ENCODE results near the gene GDPD4. TPM values are rescaled to one million over a fixed set of nuclear protein-coding genes. Genes with fewer than 3 reads are reported as not detected.
"Not testable (repeated sequence)": the region's sequence is repeated elsewhere in the genome, so short reads cannot be mapped to it uniquely, and the experiment has no call there.

GDPD4 gene
- total RNA-seq, 6 donors from 2014 or later = not detected

DNA sequence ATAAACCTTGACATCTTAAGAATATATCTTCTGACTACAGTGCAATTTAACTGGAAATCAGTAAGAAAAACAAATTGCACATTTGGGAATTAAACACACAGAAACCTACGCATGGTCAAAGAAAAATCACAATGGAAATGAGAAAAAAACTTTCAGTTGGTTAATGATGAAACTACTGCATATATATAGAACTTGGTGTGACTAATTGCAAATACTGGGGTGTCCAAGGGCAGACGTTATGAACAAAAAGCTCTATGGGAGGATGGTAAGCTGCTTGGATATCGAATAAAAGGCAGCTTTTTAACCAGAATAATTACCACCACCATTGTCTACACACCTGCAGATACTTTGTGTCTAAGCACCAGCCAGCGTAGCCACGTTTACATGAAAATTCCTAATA, 791 bp downstream of the GDPD4 start:
- no peaks in the 10 kb centered on the region for H3K9me3 ChIP-seq
- ATAC-seq (ENCODE audit: low FRiP score in 2 of 2) (no peak), DNase-seq (no peak)
- no peak overlapping the region for H3K27ac ChIP-seq
- H3K27me3 ChIP-seq = no peaks in the 10 kb centered on the region
- no peaks in the 10 kb centered on the region for H3K36me3 ChIP-seq
- H3K4me1 ChIP-seq = no peaks in the 10 kb centered on the region
- TF ChIP-seq POLR2A (IDR thresholded peaks at IDR 0.05) = no peak
- no peak overlapping the region for H3K4me3 ChIP-seq
- 65 to 77% methylated on average over 5 of the region's 5 CpGs for WGBS, 2 donors

DNA sequence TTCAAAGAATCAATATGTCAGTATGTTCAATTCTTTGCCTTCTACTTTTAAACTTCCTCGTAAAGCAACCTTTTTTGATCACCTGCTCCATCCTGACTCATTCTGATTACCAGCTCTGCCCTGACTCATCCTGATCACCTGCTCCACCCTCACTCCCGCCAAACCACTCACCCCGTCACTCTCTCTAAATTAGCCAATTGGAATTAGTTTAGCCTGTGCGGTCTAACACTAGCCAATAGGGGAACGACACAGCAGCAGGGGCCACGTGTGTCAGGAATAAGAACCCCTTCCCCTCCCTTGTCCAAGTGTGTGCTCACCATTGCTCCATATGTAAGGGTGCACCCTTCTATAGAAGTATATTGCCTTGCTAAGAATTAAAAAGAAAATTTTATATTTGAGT, 1.5 kb downstream of the GDPD4 start:
- not testable (repeated sequence) for H3K36me3 ChIP-seq; ATAC-seq (ENCODE audit: low FRiP score in 2 of 2); H3K4me1 ChIP-seq; DNase-seq; H3K4me3 ChIP-seq; H3K27ac ChIP-seq; H3K9me3 ChIP-seq; H3K27me3 ChIP-seq
- 83 to 90% methylated on average over 6 of the region's 6 CpGs for WGBS, 2 donors

DNA sequence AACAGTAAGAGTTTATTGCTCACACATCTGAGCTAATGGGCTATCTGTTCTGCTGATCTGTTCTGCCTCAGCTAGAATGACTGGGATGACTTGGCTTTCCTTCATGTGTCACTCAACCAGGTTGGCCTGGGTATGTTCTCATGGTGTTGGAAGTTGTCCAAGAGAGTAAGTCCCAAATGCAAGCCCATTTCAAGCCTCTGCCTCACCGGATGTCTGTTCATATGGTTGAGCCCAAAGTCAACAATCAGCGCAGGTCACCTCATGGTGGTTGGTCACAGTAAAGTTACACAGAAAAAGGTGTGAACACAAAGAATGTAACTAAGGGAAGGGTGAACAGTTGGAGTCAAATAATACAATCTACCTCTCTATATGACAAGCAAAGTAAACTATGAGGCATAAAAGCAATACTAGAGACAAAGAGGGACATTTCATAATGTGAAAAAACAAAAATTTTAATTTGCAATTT, 1.9 kb downstream of the GDPD4 start:
- Histone ChIP-seq H3K9me3 (no peaks in the 10 kb centered on the region), H3K27ac (no peak overlapping the region), H3K4me3 (no peak overlapping the region), H3K27me3 (no peaks in the 10 kb centered on the region), H3K4me1 (no peaks in the 10 kb centered on the region), H3K36me3 (no peaks in the 10 kb centered on the region)
- DNase-seq (no peak), ATAC-seq (ENCODE audit: low FRiP score in 2 of 2) (no peak)
- WGBS, 2 donors = 42 to 84% methylated on average over 2 of the region's 2 CpGs
- no peak for TF ChIP-seq POLR2AphosphoS5 (IDR thresholded peaks at IDR 0.05)
- TF ChIP-seq POLR2A (IDR thresholded peaks at IDR 0.05) = no peak
- no peak for TF ChIP-seq EP300 (IDR thresholded peaks at IDR 0.05)
- TF ChIP-seq, protein P1, sequence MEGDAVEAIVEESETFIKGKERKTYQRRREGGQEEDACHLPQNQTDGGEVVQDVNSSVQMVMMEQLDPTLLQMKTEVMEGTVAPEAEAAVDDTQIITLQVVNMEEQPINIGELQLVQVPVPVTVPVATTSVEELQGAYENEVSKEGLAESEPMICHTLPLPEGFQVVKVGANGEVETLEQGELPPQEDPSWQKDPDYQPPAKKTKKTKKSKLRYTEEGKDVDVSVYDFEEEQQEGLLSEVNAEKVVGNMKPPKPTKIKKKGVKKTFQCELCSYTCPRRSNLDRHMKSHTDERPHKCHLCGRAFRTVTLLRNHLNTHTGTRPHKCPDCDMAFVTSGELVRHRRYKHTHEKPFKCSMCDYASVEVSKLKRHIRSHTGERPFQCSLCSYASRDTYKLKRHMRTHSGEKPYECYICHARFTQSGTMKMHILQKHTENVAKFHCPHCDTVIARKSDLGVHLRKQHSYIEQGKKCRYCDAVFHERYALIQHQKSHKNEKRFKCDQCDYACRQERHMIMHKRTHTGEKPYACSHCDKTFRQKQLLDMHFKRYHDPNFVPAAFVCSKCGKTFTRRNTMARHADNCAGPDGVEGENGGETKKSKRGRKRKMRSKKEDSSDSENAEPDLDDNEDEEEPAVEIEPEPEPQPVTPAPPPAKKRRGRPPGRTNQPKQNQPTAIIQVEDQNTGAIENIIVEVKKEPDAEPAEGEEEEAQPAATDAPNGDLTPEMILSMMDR (IDR thresholded peaks at IDR 0.05) = no peak

DNA sequence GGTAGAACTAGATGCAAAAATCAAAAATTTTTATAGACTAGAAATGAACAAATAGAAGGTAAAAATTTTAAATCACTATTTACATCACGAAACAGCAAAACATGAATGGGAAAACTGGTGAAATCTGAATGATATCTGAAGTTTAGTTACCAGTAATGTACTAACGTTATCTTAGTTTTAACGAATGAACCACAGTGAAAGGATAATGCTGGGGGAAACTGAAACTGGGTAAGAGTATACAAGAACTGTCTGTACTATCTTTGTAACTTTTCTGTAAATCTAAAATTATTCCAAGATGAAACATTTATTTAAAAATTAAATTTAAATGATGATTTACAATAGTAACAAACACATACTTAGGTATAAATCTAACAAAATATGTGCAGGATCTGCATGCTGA, 7.4 kb downstream of the GDPD4 start:
- Histone ChIP-seq H3K27me3 (no peaks in the 10 kb centered on the region), H3K4me1 (no peaks in the 10 kb centered on the region), H3K27ac (no peak overlapping the region), H3K4me3 (no peak overlapping the region), H3K36me3 (no peaks in the 10 kb centered on the region), H3K9me3 (no peaks in the 10 kb centered on the region)
- WGBS, 2 donors = 89 to 95% methylated on average over 3 of the region's 3 CpGs
- ATAC-seq (ENCODE audit: low FRiP score in 2 of 2) (no peak), DNase-seq (no peak)
- TF ChIP-seq POLR2AphosphoS5 (IDR thresholded peaks at IDR 0.05) (no peak), POLR2A (IDR thresholded peaks at IDR 0.05) (no peak), EP300 (IDR thresholded peaks at IDR 0.05) (no peak)
- TF ChIP-seq, protein P1 (IDR thresholded peaks at IDR 0.05) = no peak

DNA sequence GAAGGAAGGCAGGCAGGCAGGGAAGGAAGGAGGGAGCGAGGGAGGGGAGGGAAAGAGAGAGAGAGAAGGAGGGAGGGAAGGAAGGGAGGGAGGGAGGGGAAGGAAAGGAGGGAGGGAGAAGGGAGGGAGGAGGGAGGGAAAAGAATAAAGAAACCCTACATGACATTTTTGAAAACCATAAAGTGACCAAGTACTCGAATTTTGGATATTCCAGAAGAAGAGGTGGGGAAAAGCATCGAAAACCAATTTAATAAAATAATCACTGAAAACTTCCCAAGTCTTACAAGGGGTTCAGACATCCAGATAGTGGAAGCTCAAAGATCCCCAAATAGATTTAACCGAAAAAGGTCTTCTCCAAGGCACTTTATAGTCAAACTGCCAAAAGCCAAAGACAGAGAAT, 11.7 kb downstream of the GDPD4 start:
- ATAC-seq (ENCODE audit: low FRiP score in 2 of 2) = no peak
- no peak overlapping the region for H3K27ac ChIP-seq
- no peaks in the 10 kb centered on the region for H3K27me3 ChIP-seq
- DNase-seq = no peak
- H3K9me3 ChIP-seq = no peaks in the 10 kb centered on the region
- TF ChIP-seq, protein P1 (IDR thresholded peaks at IDR 0.05) = no peak
- TF ChIP-seq POLR2A (IDR thresholded peaks at IDR 0.05) = no peak
- TF ChIP-seq POLR2AphosphoS5 (IDR thresholded peaks at IDR 0.05) = no peak
- H3K36me3 ChIP-seq = no peaks in the 10 kb centered on the region
- 72 to 80% methylated on average over 4 of the region's 4 CpGs for WGBS, 2 donors
- no peak overlapping the region for H3K4me3 ChIP-seq
- H3K4me1 ChIP-seq = no peaks in the 10 kb centered on the region

DNA sequence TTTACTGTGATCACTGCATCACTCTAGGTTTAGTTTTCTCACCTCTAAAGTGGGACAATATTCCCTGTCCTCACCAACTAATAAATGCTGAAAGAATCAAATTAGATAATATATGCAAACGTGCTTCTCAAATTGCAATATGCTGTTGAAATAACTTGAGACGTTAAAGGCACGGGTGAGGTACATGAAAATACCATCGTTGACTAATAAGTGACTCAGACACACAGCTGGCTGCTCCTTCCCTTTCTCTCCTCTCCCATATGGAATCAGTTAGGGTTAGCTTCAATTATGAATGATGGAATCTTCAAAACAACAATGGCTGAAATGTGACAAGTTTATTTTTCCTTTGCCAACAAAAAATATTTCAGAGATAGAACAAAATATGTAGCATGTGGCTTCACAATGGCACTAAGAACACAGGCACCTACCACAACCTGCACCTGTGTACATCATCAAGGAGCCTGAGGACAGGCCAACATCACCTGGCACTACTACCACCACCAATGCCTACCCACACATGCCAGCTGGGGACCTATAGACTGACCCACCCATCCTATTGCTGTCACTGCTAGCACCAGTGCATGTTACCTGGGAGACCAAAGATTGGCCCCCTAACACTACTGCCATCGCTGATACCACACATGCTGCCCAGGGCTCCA, 13.7 kb downstream of the GDPD4 start:
- WGBS, 2 donors = 63 to 70% methylated on average over 5 of the region's 5 CpGs

More for the DNA sequence above, 13.7 kb downstream of the GDPD4 start:
- no peak for DNase-seq
- TF ChIP-seq, protein P1 (IDR thresholded peaks at IDR 0.05) = no peak
- Histone ChIP-seq H3K27me3 (no peaks in the 10 kb centered on the region), H3K9me3 (no peaks in the 10 kb centered on the region), H3K36me3 (no peaks in the 10 kb centered on the region), H3K4me1 (no peaks in the 10 kb centered on the region), H3K4me3 (no peak overlapping the region), H3K27ac (no peak overlapping the region)
- peak in 1 of 2 donors; percentile 59 for ATAC-seq (ENCODE audit: low FRiP score in 2 of 2)

Measured in upper lobe of left lung (tissue), 6 donors.